Measurements from ENCODE around the gene CX3CR1.

DNA sequence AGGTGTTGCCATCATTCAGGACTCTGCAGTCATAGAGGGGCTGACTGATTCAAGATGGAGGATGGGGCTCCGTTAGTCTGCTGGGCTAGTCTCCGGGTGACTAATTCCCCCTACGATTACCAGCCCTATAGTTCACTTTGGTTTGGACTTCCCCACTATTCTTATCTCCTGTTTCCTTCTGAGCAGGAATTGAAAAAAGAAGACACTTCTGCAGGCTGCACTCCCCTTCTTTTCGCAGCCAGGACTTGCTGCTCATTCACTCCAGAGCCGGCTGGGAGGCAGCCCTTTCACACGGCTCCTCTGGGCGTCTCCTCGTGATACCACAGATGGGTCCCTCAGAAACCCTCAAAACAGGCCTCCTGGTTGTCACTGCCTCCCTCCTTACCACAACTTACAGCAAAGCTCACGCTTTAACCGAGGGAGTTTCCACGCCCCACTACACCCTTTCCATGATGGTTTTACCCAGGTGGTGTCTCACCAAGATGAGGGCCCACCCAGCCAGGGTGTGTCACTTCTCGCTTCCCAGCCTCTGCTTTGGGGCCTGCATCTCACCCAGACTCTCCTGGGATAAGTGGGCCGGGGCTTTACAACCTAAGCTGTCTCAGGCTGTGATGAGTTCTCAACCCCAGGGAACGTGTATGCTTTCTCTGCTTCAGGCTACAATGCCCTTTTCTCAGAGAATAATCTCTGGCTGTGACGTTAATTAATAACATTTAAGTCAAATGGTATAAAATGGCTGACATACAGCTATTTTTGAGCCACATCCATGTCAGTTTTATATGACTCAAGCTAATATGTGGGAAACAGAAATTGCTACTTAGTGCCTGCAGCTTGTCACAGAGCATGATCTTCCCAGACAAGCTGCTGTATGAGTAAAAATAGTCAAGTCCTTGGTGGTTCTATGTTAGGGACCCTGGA is 11.9 kb downstream of the CX3CR1 start:
- TF ChIP-seq, protein P1, sequence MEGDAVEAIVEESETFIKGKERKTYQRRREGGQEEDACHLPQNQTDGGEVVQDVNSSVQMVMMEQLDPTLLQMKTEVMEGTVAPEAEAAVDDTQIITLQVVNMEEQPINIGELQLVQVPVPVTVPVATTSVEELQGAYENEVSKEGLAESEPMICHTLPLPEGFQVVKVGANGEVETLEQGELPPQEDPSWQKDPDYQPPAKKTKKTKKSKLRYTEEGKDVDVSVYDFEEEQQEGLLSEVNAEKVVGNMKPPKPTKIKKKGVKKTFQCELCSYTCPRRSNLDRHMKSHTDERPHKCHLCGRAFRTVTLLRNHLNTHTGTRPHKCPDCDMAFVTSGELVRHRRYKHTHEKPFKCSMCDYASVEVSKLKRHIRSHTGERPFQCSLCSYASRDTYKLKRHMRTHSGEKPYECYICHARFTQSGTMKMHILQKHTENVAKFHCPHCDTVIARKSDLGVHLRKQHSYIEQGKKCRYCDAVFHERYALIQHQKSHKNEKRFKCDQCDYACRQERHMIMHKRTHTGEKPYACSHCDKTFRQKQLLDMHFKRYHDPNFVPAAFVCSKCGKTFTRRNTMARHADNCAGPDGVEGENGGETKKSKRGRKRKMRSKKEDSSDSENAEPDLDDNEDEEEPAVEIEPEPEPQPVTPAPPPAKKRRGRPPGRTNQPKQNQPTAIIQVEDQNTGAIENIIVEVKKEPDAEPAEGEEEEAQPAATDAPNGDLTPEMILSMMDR (IDR thresholded peaks at IDR 0.05) = no peak
- TF ChIP-seq POLR2A (IDR thresholded peaks at IDR 0.05) = no peak

All from uterus (tissue), 2 donors.